H1 (cell line): ENCODE data around the gene ZNF646. TPM values are rescaled to one million over a fixed set of nuclear protein-coding genes. Genes with fewer than 3 reads are reported as not detected.

Experiments used
- BACH1 ChIP-seq: IDR thresholded peaks from 2 replicates; pipeline ENCODE4 v1.6.1; 2012; ENCODE audit warnings: low read length, improper control_type of control experiment
- EP300 ChIP-seq, 2 experiments: IDR thresholded peaks; 1 replicate in 1 of 2; 2 replicates in 1 of 2; pipeline ENCODE4 v1.6.1; 2011 to 2012; ENCODE audit warnings: low read depth in 2 of 2, low read length in 2 of 2, mild to moderate bottlenecking in 2 of 2, borderline replicate concordance in 1 of 2, inconsistent platforms in 1 of 2, moderate library complexity in 1 of 2
- GABPA ChIP-seq: IDR thresholded peaks from 2 replicates; pipeline ENCODE4 v1.6.1; 2011; ENCODE audit warnings: mild to moderate bottlenecking, low read length, moderate library complexity, borderline replicate concordance; ENCODE audit not compliant: insufficient read depth
- JUND ChIP-seq: IDR thresholded peaks from 2 replicates; pipeline ENCODE4 v1.6.1; 2011; ENCODE audit warnings: mild to moderate bottlenecking, improper control_type of control experiment, low read length
- POU5F1 ChIP-seq: IDR thresholded peaks from 2 replicates; pipeline ENCODE4 v1.6.1; 2011; ENCODE audit warnings: low read depth, mild to moderate bottlenecking, low read length, moderate library complexity
- RBBP5 ChIP-seq: IDR thresholded peaks from 2 replicates; pipeline ENCODE4 v1.7.1; 2012; ENCODE audit warnings: low read depth, mild to moderate bottlenecking, inconsistent platforms, low read length, moderate library complexity, borderline replicate concordance
- SP2 ChIP-seq: IDR thresholded peaks from 2 replicates; pipeline ENCODE4 v1.6.1; 2012; ENCODE audit warnings: mild to moderate bottlenecking, low read length, inconsistent platforms
- TAF1 ChIP-seq: IDR thresholded peaks from 2 replicates; pipeline ENCODE4 v1.6.1; 2011; ENCODE audit warnings: mild to moderate bottlenecking, low read depth, low read length
- ZNF274 ChIP-seq: IDR thresholded peaks from 2 replicates; pipeline ENCODE4 v1.7.0; 2012; ENCODE audit warnings: low read length, borderline replicate concordance; ENCODE audit errors: extremely low read depth
- polyA plus RNA-seq, 7 experiments: library from polyadenylated mRNA; depleted of rRNA in 3 of 7; stranded (reverse) in 5 of 7; unstranded in 2 of 7; fragments of >200 nt in 5 of 7; fragments of 200-250 nt in 2 of 7; gene quantifications; 1 replicate in 5 of 7; 2 replicates in 1 of 7; 4 replicates in 1 of 7; pipeline versions ENCODE4 v1.2.1 to v1.2.3, GENCODE V29; 2011 to 2013; ENCODE audit warnings: missing spikeins in 2 of 7, mixed read lengths in 2 of 7
- total RNA-seq: library from RNA; stranded (reverse); fragmentation: NEBNext Ultra II Directional; extraction: Animal tissue kit (Norgen Biotek cat#: 25700); gene quantifications from 2 replicates; pipeline ENCODE4 v1.2.1, GENCODE V29; 2021
- TF ChIP-seq, protein P1 (sequence below): fragments of 300-600 bp; sonication (generic); IDR thresholded peaks from 2 replicates; pipeline ENCODE4 v1.7.1; 2012; ENCODE audit warnings: low read length, moderate library complexity, mild to moderate bottlenecking, inconsistent platforms; ENCODE audit not compliant: insufficient replicate concordance

The ZNF646 gene
- total and polyA plus RNA-seq, 2 of the 8 experiments (the other 6 are each of a cell fraction or from before 2014, with no cell fraction given) = 6.5 to 25.0 TPM

DNA sequence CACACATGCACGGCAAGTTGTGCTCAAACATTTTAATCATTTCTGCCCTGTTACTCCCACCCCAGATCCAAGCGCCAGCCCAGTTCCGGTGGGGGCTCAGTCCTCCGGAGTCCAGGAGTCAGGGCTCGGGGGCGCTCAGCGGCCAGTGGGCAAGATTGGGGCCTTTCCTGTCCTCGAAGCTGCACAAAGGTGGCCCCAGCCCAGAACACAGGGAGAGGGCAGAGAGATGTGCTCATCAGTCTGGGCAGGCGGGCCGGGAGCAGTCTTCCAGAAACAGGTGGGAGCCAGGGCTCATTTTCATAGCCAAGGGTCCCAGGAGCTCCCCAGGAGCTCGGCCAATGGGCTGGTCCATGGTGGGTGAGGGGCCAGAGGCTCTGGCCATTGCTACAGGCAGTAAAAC is 57.2 kb downstream of the ZNF646 start (continued):
- TF ChIP-seq, protein P1, sequence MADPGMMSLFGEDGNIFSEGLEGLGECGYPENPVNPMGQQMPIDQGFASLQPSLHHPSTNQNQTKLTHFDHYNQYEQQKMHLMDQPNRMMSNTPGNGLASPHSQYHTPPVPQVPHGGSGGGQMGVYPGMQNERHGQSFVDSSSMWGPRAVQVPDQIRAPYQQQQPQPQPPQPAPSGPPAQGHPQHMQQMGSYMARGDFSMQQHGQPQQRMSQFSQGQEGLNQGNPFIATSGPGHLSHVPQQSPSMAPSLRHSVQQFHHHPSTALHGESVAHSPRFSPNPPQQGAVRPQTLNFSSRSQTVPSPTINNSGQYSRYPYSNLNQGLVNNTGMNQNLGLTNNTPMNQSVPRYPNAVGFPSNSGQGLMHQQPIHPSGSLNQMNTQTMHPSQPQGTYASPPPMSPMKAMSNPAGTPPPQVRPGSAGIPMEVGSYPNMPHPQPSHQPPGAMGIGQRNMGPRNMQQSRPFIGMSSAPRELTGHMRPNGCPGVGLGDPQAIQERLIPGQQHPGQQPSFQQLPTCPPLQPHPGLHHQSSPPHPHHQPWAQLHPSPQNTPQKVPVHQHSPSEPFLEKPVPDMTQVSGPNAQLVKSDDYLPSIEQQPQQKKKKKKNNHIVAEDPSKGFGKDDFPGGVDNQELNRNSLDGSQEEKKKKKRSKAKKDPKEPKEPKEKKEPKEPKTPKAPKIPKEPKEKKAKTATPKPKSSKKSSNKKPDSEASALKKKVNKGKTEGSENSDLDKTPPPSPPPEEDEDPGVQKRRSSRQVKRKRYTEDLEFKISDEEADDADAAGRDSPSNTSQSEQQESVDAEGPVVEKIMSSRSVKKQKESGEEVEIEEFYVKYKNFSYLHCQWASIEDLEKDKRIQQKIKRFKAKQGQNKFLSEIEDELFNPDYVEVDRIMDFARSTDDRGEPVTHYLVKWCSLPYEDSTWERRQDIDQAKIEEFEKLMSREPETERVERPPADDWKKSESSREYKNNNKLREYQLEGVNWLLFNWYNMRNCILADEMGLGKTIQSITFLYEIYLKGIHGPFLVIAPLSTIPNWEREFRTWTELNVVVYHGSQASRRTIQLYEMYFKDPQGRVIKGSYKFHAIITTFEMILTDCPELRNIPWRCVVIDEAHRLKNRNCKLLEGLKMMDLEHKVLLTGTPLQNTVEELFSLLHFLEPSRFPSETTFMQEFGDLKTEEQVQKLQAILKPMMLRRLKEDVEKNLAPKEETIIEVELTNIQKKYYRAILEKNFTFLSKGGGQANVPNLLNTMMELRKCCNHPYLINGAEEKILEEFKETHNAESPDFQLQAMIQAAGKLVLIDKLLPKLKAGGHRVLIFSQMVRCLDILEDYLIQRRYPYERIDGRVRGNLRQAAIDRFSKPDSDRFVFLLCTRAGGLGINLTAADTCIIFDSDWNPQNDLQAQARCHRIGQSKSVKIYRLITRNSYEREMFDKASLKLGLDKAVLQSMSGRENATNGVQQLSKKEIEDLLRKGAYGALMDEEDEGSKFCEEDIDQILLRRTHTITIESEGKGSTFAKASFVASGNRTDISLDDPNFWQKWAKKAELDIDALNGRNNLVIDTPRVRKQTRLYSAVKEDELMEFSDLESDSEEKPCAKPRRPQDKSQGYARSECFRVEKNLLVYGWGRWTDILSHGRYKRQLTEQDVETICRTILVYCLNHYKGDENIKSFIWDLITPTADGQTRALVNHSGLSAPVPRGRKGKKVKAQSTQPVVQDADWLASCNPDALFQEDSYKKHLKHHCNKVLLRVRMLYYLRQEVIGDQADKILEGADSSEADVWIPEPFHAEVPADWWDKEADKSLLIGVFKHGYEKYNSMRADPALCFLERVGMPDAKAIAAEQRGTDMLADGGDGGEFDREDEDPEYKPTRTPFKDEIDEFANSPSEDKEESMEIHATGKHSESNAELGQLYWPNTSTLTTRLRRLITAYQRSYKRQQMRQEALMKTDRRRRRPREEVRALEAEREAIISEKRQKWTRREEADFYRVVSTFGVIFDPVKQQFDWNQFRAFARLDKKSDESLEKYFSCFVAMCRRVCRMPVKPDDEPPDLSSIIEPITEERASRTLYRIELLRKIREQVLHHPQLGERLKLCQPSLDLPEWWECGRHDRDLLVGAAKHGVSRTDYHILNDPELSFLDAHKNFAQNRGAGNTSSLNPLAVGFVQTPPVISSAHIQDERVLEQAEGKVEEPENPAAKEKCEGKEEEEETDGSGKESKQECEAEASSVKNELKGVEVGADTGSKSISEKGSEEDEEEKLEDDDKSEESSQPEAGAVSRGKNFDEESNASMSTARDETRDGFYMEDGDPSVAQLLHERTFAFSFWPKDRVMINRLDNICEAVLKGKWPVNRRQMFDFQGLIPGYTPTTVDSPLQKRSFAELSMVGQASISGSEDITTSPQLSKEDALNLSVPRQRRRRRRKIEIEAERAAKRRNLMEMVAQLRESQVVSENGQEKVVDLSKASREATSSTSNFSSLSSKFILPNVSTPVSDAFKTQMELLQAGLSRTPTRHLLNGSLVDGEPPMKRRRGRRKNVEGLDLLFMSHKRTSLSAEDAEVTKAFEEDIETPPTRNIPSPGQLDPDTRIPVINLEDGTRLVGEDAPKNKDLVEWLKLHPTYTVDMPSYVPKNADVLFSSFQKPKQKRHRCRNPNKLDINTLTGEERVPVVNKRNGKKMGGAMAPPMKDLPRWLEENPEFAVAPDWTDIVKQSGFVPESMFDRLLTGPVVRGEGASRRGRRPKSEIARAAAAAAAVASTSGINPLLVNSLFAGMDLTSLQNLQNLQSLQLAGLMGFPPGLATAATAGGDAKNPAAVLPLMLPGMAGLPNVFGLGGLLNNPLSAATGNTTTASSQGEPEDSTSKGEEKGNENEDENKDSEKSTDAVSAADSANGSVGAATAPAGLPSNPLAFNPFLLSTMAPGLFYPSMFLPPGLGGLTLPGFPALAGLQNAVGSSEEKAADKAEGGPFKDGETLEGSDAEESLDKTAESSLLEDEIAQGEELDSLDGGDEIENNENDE = no peak
- TF ChIP-seq TAF1 (no peak), BACH1 (no peak), JUND (no peak), EP300 (IDR thresholded peaks at IDR 0.05; ENCODE audit: borderline replicate concordance in 1 of 2, low read depth in 2 of 2, low read length in 2 of 2) (no peak), RBBP5 (no peak), GABPA (no peak), SP2 (no peak), POU5F1 (no peak), ZNF274 (no peak)
